A549 (cell line): ENCODE results near the gene NLRP8.

Source experiments
- MYC ChIP-seq: IDR thresholded peaks from 2 replicates; pipeline ENCODE4 v1.6.1; 2012; ENCODE audit warnings: mild to moderate bottlenecking, inconsistent platforms, low read length, improper control_type of control experiment, borderline replicate concordance
- PHF8 ChIP-seq: fragments of 200-600 bp; sonication (generic); IDR thresholded peaks from 2 replicates; pipeline ENCODE4 v1.6.1; 2016; ENCODE audit warnings: low read depth, mild to moderate bottlenecking, antibody characterized with exemption, moderate library complexity, borderline replicate concordance
- POLR2A ChIP-seq: IDR thresholded peaks from 2 replicates; pipeline ENCODE4 v1.6.1; 2012; ENCODE audit warnings: mild to moderate bottlenecking, low read length
- TF ChIP-seq, protein P1 (sequence below): fragments of >200 bp; sonication (Bioruptor Twin); formaldehyde crosslinking; IDR thresholded peaks from 3 replicates; pipeline ENCODE4 v1.5.1; 2016

DNA sequence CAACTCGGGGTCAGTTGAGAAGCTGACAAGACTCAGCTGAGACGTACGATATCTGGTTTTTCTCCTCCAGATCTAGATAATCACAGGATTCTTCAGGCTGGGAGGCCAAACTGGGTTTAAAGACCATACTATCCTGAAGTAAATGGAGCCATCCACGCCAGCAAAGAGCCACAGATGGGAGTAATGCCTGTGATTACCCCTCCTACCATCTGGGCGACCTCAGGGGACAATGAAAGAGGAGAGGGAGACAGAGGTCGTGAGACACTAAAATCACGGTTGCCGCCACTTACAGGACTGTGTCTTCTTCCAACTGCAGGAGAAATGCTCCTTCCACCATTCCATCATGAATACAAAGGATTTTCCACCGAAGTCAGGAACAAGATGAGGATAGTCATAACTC lies 12.4 kb upstream of the NLRP8 start:
- no peak for TF ChIP-seq POLR2A
- TF ChIP-seq, protein P1, sequence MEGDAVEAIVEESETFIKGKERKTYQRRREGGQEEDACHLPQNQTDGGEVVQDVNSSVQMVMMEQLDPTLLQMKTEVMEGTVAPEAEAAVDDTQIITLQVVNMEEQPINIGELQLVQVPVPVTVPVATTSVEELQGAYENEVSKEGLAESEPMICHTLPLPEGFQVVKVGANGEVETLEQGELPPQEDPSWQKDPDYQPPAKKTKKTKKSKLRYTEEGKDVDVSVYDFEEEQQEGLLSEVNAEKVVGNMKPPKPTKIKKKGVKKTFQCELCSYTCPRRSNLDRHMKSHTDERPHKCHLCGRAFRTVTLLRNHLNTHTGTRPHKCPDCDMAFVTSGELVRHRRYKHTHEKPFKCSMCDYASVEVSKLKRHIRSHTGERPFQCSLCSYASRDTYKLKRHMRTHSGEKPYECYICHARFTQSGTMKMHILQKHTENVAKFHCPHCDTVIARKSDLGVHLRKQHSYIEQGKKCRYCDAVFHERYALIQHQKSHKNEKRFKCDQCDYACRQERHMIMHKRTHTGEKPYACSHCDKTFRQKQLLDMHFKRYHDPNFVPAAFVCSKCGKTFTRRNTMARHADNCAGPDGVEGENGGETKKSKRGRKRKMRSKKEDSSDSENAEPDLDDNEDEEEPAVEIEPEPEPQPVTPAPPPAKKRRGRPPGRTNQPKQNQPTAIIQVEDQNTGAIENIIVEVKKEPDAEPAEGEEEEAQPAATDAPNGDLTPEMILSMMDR, result no peak
- no peak for TF ChIP-seq PHF8
- TF ChIP-seq MYC, result no peak
